NCI-H510A treated with DMSO at 0.1 percent for 48 hours (cell line): ENCODE measurements around the gene SMARCD3.

Experiments used
- DNase-seq: peaks from one replicate; lab custom pipeline; 2025; lab: John Stamatoyannopoulos, UW

Gene SMARCD3

DNA sequence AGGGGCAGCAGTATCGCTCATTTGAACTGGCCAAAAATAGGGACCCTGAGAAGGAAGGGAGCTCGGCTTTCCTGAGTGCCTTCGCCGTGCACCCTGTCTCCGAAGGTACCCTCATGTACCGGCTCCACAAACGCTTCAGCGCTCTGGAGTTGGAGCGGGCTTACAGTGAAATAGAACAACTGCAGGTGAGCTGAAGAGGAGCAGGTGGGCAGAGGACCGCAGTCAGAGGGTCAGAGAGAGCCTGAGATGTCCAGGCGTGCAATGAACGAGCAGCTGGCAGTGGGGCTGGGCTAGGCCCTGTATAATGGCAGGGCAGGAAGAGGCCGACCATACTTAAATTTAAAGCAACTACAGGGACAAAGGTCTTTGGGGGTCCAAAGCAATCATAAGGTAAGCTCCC lies 12.1 kb downstream of the SMARCD3 start:
- DNase-seq = no peak

DNA sequence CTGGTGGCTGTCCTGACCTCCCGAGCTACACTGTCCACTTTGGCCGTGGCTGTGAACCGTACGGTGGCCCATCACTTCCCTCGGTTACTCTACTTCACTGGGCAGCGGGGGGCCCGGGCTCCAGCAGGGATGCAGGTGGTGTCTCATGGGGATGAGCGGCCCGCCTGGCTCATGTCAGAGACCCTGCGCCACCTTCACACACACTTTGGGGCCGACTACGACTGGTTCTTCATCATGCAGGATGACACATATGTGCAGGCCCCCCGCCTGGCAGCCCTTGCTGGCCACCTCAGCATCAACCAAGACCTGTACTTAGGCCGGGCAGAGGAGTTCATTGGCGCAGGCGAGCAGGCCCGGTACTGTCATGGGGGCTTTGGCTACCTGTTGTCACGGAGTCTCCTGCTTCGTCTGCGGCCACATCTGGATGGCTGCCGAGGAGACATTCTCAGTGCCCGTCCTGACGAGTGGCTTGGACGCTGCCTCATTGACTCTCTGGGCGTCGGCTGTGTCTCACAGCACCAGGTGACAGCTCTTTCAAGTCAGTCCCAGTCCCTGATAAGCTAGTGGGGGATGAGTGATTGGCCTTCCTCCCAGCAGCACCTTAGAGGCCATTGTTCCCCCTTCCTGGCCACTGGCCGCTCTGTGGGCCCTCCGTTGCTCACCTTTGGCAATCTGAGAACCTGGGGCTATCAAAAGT lies 13.3 kb downstream of the SMARCD3 start:
- no peak for DNase-seq

DNA sequence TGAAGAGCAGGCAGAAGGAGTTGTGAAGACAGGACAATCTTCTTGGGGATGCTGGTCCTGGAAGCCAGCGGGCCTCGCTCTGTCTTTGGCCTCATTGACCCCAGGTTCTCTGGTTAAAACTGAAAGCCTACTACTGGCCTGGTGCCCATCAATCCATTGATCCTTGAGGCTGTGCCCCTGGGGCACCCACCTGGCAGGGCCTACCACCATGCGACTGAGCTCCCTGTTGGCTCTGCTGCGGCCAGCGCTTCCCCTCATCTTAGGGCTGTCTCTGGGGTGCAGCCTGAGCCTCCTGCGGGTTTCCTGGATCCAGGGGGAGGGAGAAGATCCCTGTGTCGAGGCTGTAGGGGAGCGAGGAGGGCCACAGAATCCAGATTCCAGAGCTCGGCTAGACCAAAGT lies 14.7 kb downstream of the SMARCD3 start:
- DNase-seq = no peak

DNA sequence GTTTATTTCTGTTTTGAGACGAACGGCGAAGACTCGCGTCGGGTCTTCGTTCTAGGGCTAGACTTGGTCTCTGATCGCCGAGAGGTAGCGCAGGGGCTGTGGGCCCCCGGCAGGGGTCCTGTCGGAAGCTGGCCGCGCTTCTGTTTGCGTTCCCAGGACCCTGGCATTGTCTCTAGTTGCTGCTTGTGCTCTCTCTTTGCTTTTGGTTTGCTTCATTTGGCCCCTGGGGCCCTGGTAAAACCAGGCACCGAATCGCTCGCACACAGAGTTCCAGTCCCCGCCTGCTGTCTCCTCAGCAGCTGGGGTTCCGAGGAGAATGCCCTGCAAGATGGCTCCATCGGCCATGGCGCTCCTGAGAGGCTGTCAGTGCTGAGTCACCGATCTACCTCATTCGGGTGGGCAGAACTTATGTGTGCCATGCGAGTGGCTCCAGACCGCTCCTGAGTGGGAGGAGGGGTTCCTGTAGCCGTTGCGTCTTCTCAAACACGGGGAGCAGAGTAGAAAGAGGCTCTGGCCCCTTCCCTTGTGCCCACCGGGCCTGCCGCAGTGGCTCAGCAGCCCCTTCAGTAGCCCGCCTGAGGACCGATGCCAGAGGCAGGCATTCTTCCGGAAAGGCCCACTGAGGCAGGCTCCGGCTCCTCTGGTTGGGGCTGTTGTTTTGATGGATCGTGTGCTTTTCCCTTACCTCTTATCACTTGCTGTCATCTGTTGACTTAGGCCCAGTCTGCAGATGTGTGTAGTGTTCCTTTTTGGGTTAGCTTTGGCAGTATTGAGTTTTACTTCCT lies 15.4 kb downstream of the SMARCD3 start:
- no peak for DNase-seq

DNA sequence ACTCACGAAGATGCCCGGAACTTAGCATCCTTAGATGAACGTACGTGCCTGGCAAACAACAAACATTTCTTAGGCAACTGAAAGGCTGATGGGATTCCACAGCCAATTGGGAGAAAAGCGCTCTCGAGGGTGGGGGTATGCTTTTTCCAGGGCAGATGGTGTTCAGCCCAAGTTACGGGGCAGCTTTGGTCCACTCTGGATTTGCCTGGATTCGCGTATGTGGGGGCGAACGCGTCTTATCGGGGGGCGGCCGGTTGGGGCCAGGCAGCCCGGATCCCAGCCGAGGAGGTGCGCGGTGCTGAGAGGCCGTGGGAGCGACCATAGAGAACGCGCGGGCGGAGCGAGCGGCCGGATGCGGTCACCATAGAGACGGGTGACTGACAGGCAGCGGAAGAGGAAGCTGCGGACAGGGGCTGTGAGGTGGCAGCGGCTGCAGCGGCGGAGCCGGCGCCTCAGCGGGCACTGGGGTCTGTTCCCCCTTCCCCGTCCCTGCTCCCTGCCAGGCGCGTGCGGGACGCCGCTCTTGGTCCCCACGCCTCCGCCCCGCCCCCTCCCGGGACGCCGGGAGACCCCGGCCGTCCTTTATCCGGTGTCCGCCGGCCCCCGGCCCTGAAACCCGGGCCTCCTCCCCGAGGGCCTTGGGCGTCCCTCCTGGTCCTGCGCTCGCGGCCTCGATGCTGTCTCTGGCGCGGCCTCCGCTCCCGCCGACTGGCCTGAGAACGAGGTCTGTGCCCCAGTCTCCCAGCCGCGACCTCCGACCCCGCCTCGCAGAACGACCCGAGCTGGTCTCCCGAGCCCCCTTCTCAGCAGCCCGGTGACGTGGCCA lies 16.2 kb downstream of the SMARCD3 start, which contains the start of gene CHPF2:
TSS of gene CHPF2 (plus strand) at position 393 of the 826 bp plus-strand sequence. CDS start 1,529 bp downstream, outside the sequence.
- peak; percentile 77 for DNase-seq

DNA sequence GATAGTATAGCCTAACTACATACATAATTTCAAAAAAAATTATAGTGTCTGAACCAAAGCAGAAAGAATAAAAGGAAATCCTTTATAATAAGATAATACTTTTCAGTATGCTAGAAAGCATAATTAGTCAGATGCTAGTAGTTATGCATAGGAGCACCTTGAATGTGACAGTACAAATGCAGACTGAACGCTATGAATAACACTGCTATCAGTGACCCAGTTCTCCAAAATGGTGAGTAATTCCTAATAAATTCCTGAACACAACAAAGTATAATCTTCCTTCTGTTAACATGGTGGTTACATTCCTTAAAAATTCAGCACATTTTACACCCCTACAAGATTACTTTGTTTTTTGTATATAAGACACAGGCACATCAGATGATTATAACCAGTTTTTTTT lies 17.4 kb downstream of the SMARCD3 start:
- DNase-seq = no peak

DNA sequence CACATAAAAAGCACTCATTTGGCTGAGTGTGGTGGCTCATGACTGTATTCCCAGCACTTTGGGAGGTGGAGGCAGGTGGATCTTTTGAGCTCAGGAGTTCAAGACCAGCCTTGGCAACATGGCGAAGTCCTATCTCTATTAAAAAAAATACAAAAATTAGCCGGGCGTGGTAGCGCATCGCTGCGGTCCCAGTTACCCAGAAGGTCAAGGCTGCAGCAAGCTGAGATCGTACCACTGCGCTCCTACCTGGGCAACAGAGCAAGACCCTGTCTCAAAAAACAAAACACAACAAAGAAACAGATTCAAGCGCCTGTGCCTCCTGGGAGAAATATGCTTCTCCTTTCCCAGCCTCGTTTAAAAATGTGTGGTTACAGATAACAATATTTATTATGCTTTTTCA lies 19.2 kb downstream of the SMARCD3 start:
- DNase-seq = no peak

DNA sequence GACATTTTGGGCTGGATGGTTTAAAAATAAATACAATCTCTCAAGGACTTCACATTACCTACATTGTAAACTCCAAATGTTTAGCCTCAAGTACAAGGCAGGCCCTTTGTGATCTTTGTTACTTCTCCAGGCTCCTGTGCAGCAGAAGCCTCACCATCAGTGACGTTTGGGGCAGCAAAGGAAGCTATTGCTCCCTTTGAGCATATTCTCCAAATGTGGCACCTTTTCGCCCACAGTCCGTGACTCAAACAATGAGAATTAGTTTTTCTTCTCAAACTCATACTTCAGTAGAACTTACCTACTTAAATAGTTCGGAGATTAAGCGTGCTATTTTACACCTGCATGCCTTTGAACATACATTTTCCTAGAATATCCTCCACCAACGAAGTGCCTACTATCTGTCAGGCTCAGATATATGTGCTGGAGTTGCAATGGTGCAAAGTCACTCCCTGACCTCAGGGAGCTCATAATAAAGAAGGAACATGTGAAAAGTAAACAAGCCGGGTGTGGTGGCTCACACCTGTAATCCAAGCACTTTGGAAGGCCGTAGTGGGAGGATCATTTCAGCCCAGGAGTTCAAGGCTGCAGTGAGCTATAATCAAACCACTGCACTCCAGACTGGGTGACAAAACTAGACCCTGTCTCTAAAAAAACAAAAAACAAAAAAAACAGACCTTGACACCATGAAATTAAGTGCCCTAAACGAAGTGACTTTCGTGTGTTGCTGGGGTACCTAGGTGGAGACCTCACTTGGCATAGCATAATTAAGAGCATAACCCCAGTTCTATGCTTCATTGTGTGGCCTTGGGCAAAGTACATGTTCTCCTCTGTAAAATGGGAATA lies 20.2 kb downstream of the SMARCD3 start:
- DNase-seq = no peak

DNA sequence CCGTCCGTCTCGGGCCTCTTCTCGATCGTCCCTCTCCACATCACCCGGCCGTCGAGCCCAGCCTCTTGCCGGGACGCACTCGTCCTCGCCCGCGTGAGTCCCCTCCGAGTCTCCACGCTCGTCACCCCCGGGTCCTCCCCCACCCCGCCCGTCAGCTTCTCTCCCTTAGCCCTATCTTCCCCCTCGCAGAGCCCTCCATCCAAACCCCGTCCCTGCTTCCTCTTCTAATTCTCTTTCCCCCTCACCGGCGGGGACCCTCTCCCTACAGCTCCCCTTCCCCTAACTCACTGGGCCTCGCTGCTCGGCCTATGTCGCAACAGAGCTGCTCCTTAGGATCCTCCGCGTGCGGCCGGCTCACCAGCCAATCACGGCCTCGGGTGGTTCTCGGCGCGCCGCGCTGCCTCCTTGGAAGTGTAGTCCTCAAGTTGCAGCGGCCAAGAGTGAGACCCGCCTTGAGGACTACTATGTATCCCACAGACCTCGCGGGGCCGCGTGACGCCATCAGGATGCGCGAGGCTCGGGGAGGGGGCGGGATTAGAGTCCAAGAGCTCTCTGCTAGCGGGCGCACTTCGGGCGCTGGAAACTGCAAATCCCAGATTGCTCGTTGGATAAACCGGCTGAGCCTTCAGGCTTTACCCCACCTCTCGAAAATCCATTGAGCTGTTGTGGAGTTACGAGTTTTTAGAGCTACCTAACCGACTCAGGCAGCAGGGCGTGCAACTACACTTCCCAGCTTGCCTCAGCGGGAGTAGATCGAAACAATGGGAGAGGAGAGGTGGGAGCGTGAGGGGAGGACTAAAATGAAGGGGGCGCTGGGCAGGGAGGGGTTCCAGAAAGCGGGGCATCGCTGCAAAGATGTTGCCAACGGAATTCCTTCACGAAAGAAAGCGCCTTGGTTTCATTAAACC lies 21.4 kb downstream of the SMARCD3 start, which contains the start of gene ABCF2:
TSS of gene ABCF2 (minus strand) at position 331 of the 908 bp plus-strand sequence. CDS start 747 bp downstream, outside the sequence.
- DNase-seq = peak; percentile 84

DNA sequence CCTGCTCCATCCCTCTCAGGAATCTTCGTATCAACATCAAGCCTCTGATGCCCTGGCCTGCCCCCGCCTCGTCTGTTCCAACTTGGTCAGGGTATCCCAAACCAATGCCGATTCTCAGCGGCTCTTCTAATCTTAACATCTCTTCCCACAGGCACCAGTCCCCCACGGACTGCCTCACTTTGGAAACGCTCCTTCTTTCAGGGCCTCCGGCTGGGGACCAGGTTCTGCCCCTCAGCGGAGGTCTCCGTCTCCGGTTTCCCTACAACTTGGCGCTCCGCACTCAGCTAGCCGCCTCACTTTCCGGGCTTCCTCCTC lies 22.0 kb downstream of the SMARCD3 start:
- no peak for DNase-seq

DNA sequence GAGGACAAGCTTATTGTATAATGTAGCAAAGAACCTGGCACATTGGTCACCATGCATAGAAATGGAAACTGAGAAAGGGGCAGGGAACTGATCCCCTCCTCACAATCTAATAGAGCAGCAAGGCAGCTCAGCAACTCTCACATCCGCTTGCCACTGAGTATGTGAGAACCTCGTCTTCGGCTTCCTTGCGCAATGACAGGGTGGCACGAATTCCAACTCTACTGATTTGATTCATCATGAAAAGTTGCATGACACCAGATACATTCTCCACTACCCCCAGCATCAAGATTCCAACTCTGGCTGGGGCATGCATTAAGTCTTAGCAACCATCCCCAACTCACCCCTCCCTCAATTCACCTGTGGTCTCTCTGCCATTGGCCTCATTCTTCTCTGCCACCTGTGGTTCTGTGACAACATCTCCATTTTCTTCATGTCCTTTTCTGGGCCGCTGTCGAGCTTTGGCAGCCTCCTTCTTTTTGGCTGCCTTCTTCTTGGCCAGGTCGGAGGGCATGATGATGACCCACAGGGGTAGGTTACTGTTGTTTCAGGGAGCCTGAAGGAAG lies 22.5 kb downstream of the SMARCD3 start:
- DNase-seq = no peak

DNA sequence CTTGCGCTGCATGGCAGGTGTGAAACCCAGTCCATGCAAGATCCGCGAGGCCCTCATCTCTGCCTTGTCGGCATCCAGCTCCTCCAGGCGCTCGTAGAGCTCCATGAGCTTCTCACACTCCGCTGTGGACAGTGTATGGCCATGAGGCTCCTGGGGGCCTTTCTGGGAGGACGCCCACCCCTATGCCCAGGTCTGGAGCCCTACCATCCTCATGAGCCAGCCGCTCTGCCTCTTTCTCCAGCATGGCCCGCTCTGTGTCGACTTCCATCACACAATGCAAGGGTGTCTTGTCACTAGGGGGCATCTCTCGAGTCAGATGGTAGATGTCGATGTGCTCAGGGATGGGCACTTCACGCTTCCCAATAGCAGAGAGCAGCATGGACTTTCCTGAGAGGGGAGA lies 24.8 kb downstream of the SMARCD3 start:
- no peak for DNase-seq

DNA sequence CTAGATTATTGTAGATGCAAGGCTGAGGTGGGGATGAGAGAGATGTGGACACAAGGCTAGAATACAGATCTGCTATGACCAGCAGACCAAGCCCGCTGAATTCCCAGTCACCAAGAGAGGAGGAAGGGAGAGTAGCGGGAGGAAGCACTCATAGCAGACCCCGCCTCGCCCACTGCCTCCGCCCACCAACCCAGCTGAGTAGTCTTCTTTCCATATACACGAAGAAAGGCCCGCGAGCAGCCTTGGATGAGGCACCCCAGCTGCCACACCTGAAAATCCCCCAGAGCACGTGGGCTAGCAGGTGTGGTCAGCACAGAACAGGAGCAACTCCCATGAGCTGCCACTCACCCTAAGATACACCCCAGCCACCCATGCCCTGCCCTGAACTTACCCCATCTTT lies 30.3 kb downstream of the SMARCD3 start:
- no peak for DNase-seq

DNA sequence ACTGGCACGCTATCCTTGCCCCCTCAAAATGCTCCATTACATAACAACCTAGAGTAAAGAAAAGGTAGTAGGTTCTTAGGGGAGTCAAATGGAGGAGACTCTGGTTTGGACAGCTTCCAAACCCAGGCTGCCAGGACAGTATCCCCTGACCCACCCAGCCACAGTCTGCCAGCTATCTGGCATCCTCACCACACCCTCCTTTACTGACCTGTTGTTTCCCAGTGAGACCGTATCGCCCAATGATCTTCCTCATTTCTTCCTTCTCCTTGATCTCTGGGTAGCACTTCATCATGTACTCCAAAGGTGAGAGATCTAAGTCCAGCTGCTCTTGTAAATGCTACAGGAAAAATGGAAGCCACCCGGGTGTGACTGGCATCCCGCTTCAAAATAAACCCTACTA lies 33.1 kb downstream of the SMARCD3 start:
- DNase-seq = no peak

DNA sequence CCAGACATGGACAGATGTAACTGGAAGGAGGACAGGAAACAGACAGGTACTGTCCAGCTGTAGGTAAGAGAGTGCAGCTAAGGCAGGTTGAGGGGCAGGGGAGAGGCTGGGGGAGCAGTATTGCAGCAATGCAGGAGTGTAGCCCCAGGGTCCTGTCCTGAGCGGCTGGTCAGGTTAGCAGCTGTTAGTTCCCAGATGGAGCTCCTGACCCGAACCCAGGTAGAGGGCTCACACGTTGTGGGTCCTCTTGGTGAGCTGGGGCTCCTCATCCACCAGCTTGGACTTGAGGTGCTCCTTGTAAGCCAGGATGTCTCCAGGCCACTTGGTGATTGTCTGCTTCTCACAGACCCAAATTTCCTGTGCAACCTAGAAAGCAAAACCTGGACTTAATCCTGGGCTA lies 34.7 kb downstream of the SMARCD3 start:
- no peak for DNase-seq

DNA sequence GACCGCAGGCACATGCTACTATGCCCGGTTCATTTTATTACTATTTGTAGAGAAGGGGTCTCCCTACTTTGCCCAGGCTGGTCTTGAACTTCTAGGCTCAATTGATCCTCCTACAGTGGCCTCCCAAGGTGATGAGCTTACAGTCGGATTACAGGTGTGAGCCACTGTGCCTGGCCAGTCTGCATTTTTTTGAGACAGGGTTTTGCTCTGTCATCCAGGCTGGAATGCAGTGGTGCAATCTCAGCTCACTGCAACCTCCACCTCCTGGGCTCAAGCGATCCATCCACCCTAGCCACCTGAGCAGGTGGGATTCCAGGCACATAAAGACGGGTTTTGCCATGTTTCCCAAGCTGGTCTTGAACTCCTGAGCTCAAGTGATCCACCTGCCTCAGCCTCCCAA lies 35.9 kb downstream of the SMARCD3 start:
- no peak for DNase-seq

DNA sequence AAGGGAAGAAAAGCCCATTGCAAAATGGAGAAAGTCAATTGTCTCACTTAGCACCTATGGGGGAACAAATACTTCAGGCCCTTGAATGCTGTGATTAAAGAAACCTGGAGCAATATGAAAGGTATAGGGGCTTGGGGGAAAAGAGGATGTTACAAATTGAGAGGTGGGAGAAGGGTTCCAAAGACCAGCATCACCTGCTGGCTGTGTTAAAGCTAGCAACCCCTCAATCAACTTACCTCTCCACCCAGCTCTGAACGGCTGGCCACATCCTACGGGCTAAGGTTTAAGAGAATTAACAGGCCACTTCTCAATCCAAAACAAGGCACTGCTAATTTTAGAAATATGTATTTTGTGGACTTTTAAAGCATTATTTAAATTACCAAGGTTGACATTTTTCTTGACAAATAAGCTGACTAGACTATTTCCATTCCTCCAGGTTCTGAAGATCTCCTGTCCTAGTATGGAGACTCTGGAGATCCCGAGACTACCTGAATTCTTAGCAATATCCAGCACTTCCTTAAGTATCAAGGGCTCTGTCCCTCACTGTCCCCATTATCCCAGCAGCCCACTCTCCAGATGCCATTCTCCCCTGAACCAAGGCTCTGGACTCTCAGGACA lies 37.2 kb downstream of the SMARCD3 start:
- DNase-seq = no peak

DNA sequence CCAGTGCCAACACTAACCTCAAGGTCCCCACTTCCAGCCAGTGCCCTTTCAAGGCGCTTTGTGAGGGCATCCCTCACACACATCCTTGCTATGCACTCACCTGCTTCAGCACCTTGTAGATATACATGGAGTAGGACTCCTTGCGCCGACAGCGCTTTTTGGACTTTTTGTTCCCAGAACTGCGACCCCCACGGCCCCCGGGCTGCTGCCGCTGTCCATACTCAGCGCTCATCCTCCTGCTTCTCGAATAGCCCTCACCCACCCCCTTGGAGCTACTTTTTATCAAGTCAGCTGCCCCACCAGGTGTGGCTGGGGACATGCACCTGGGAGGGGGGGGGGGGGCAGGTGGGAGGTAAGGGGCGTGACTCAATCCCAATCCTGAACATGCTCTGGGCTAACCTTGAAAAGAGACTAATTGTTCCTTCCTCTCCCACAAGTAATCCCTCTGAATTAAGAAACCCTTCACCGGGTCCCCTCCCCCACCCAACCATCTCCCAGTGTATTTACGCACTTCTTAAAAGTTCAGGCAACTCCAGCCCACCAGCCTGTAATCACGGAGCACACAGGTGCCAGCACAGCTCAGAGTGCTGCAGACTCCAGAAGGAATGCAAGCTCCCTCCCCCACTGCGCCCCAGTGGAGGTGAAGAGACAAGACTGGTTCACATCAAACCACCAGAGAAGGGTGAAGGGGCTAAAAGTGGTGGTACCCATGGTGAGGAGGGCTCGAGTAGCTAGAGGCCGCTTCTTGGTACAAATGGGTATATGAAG lies 38.2 kb downstream of the SMARCD3 start, which contains the start of gene H2BK1:
TSS of gene H2BK1 (minus strand) at position 402 of the 768 bp plus-strand sequence. CDS start at position 232, 170 bp downstream.
- no peak for DNase-seq

DNA sequence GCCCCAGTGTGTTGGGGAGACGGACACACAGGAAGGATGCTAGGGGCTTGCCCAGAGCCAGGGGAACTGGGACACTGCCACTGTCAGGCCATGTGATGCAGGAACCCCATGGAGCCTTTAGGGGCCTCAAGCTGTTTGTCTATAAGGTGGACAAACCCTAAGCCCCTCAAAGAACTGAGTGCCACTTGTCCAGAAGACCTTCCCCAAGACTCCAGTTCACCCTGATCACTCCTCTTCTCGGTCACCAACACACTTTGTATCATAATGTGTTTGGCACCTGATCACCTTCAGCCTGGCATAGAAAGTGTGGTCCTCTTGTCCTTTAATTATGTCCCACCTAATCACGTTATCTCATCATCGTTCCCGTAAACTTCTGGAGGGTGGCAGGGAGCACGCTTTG lies 38.9 kb downstream of the SMARCD3 start:
- DNase-seq = no peak
